WERI-Rb-1 (cell line): ENCODE measurements around the gene MAN2A2.
"Not testable (repeated sequence)": the region's sequence is repeated elsewhere in the genome, so short reads cannot be mapped to it uniquely, and the experiment has no call there.

Experiments used
- DNase-seq: peaks from one replicate; pipeline ENCODE4 v3.0.0-alpha.2; 2020
- H3K27ac ChIP-seq: fragments of 250-450 bp; sonication (Bioruptor Pico); 2 replicates; pipeline ENCODE4 v1.5.1; 2020; ENCODE audit warnings: mild to moderate bottlenecking, moderate library complexity
- H3K27me3 ChIP-seq: fragments of 250-450 bp; sonication (Bioruptor Pico); 2 replicates; pipeline ENCODE4 v1.5.1; 2021; ENCODE audit warnings: mild to moderate bottlenecking, low read depth, moderate library complexity; ENCODE audit not compliant: insufficient read depth, severe bottlenecking
- H3K36me3 ChIP-seq: fragments of 250-450 bp; sonication (Bioruptor Pico); 2 replicates; pipeline ENCODE4 v1.5.1; 2020; ENCODE audit warnings: mild to moderate bottlenecking, moderate library complexity
- H3K4me3 ChIP-seq: 2 replicates; pipeline ENCODE4 v1.5.1; 2011; ENCODE audit warnings: low read depth, mild to moderate bottlenecking, control low read depth, low read length
- H3K9me3 ChIP-seq: fragments of 250-450 bp; sonication (Bioruptor Pico); 2 replicates; pipeline ENCODE4 v1.5.1; 2021; ENCODE audit warnings: mild to moderate bottlenecking, moderate library complexity; ENCODE audit not compliant: severe bottlenecking
- CTCF ChIP-seq: IDR thresholded peaks from 2 replicates; pipeline ENCODE4 v1.5.1; 2011; ENCODE audit warnings: low read depth, mild to moderate bottlenecking, control low read depth, inconsistent platforms, low read length

MAN2A2 gene

GRCh38 chr15:90893175-90894090 is 9.7 kb upstream of the MAN2A2 start:
- DNase-seq, result no peak
- peak; percentile 50 for TF ChIP-seq CTCF
- H3K27ac ChIP-seq, result no peak overlapping the region
- H3K27me3 ChIP-seq, result no peaks in the 10 kb centered on the region
- no peaks in the 10 kb centered on the region for H3K9me3 ChIP-seq
- no peak overlapping the region for H3K4me3 ChIP-seq
- no peaks in the 10 kb centered on the region for H3K36me3 ChIP-seq

GRCh38 chr15:90895571-90896117 is 7.5 kb upstream of the MAN2A2 start:
- Histone ChIP-seq H3K27ac (peak overlapping the region; percentile 10; the same call in 1 of the 2 replicates), H3K36me3 (no peaks in the 10 kb centered on the region), H3K9me3 (no peaks in the 10 kb centered on the region), H3K27me3 (peaks cover 8% of the 10 kb centered on the region), H3K4me3 (peak overlapping the region; percentile 9; the same call in 1 of the 2 replicates)
- DNase-seq, result peak; percentile 92
- no peak for TF ChIP-seq CTCF

- not testable (repeated sequence) for H3K4me3 ChIP-seq, DNase-seq, H3K27ac ChIP-seq, H3K36me3 ChIP-seq, H3K9me3 ChIP-seq
- H3K27me3 ChIP-seq, result peaks cover 21% of the 10 kb centered on the region
Observed at GRCh38 chr15:90897131-90897655, 5.9 kb upstream of the MAN2A2 start.

GRCh38 chr15:90901175-90902039 is 1.7 kb upstream of the MAN2A2 start:
- Histone ChIP-seq H3K4me3 (peak overlapping the region; percentile 49), H3K9me3 (no peaks in the 10 kb centered on the region), H3K27me3 (peaks cover 49% of the 10 kb centered on the region), H3K27ac (no peak overlapping the region), H3K36me3 (no peaks in the 10 kb centered on the region)
- TF ChIP-seq CTCF, result no peak
- DNase-seq, result peak; percentile 44

GRCh38 chr15:90902040-90902839 is 862 bp upstream of the MAN2A2 start:
- Histone ChIP-seq H3K4me3 (peak overlapping the region; percentile 49), H3K27ac (no peak overlapping the region), H3K36me3 (no peaks in the 10 kb centered on the region), H3K9me3 (no peaks in the 10 kb centered on the region), H3K27me3 (peaks cover 55% of the 10 kb centered on the region)
- DNase-seq, result peak; percentile 65
- peak; percentile 89 for TF ChIP-seq CTCF
